ENCODE measurements around the gene SKAP2.

SKAP2 gene

DNA sequence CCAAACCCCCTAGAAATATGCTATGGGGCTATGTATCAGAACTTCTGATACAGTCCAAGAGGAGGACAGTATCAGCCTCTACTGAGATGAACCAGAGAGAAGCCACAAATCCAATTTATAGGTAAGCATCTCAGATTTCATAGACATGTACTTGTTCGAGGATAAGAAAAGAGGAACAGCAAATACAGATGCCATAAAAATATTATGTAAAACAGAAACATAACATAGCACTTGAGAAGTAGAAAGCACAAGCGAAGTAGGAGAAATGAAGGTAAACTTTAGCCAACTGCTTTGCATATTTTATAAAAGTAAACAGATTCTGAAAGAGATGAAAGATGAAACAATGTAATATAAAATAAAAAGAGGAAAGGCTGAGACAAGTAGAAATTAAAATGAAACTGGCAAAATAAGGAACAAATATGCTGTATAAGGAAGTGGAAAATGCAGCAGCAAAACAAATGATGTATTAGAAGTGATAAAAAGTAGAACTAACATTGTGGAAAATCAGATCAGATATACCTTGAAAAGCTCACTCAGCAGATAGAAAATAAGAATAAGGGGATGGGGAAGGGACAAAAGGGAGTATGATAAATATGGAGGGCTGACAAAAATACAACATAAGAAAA is 135.1 kb downstream of the SKAP2 start:
- H3K36me3 ChIP-seq (ENCODE audit: control insufficient read depth, insufficient read depth, low read length), result no peaks in the 10 kb centered on the region
- H3K9me3 ChIP-seq (ENCODE audit: control insufficient read depth, insufficient read depth, low read length), result no peaks in the 10 kb centered on the region
- no peaks in the 10 kb centered on the region for H3K27me3 ChIP-seq (ENCODE audit: control insufficient read depth, insufficient read depth, low read length)
- H3K4me3 ChIP-seq (ENCODE audit: low read depth, low read length), result no peak overlapping the region
- H3K9ac ChIP-seq (ENCODE audit: low read depth, low read length), result no peak overlapping the region
- no peaks in the 10 kb centered on the region for H3K4me1 ChIP-seq (ENCODE audit: control insufficient read depth, insufficient read depth, low read length)

DNA sequence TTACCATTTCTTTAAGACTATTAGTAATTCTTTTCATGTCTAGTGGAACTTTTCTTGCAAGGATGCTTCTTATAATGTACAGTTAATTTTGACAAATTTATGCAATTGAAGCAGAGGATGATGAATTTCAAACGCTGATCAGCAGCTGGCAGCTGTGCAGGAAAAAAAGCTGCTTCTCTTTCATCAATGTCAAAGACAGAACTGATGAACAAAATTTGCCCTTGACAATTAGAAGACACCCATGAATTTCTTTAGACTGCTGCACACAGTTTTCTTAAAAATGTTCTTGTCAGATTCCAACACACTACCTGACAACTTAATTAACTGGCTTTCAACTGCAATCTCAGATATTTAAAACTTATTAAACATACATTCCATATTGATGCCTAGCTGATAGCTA is 138.3 kb downstream of the SKAP2 start:
- no peaks in the 10 kb centered on the region for H3K36me3 ChIP-seq (ENCODE audit: control insufficient read depth, insufficient read depth, low read length)
- H3K27me3 ChIP-seq (ENCODE audit: control insufficient read depth, insufficient read depth, low read length), result no peaks in the 10 kb centered on the region
- no peaks in the 10 kb centered on the region for H3K4me1 ChIP-seq (ENCODE audit: control insufficient read depth, insufficient read depth, low read length)
- H3K9ac ChIP-seq (ENCODE audit: low read depth, low read length), result no peak overlapping the region
- no peak overlapping the region for H3K4me3 ChIP-seq (ENCODE audit: low read depth, low read length)
- no peaks in the 10 kb centered on the region for H3K9me3 ChIP-seq (ENCODE audit: control insufficient read depth, insufficient read depth, low read length)

DNA sequence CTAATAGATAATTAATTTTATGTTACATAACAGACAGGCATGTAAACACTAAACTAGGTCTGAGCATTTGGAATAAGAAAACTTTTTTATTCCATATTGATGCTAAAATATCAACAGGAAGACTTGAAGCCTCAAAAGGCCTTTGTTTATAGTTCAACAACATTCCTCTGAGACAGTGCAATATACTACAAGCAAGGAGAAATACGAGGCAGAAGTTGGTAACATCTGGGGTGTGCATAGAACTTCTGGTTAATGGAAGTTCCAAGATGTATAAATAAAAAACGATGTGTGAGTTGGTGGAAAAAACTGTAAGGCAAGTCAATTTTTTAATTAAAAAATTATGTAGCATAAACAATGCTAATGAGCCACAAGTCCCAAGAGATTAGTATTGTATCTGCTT is 139.6 kb downstream of the SKAP2 start:
- H3K9me3 ChIP-seq (ENCODE audit: control insufficient read depth, insufficient read depth, low read length), result no peaks in the 10 kb centered on the region
- no peak overlapping the region for H3K9ac ChIP-seq (ENCODE audit: low read depth, low read length)
- no peaks in the 10 kb centered on the region for H3K4me1 ChIP-seq (ENCODE audit: control insufficient read depth, insufficient read depth, low read length)
- no peaks in the 10 kb centered on the region for H3K36me3 ChIP-seq (ENCODE audit: control insufficient read depth, insufficient read depth, low read length)
- H3K4me3 ChIP-seq (ENCODE audit: low read depth, low read length), result no peak overlapping the region
- no peaks in the 10 kb centered on the region for H3K27me3 ChIP-seq (ENCODE audit: control insufficient read depth, insufficient read depth, low read length)

DNA sequence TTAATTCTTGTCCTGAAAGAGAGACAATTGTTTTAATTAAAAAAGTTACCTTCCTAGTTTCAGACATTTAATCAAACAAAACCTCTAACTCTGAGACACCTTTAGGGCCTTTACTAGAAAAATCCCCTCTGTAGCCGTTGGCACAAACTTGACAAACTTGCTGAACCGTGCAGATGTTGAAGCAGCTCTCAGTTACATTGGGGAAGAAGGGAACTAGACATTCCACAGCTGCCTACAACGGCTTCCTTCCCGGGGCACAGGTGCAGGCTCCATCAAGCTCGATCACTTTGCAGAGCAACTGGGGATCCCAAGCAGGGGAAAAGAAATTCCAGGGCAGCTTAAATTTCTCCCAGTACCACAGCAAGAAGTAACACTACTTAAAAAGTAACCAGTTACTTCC is 141.3 kb downstream of the SKAP2 start:
- Histone ChIP-seq H3K9ac (ENCODE audit: low read depth, low read length) (no peak overlapping the region), H3K27me3 (ENCODE audit: control insufficient read depth, insufficient read depth, low read length) (no peaks in the 10 kb centered on the region), H3K4me3 (ENCODE audit: low read depth, low read length) (no peak overlapping the region), H3K9me3 (ENCODE audit: control insufficient read depth, insufficient read depth, low read length) (no peaks in the 10 kb centered on the region), H3K36me3 (ENCODE audit: control insufficient read depth, insufficient read depth, low read length) (no peaks in the 10 kb centered on the region), H3K4me1 (ENCODE audit: control insufficient read depth, insufficient read depth, low read length) (no peaks in the 10 kb centered on the region)

DNA sequence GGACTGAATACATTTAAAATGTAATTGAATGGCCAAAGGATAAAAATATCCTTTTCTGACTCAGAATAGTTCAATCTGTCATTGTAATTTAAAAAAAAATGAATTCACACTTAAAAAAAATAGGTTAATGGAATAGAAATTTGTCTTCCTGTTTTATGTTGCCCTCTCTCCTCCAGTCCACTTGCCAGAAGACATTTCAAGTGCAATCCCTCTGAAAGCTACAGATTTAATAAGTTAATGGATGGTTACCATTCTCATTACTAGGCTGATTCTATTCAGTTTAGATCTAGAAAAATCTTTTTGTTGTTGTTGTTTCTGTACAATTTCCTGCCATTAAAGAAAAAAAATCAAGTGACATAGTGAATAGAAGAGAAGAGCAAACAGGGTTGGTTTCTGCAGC is 142.9 kb downstream of the SKAP2 start:
- H3K27me3 ChIP-seq (ENCODE audit: control insufficient read depth, insufficient read depth, low read length), result no peaks in the 10 kb centered on the region
- no peaks in the 10 kb centered on the region for H3K36me3 ChIP-seq (ENCODE audit: control insufficient read depth, insufficient read depth, low read length)
- H3K9me3 ChIP-seq (ENCODE audit: control insufficient read depth, insufficient read depth, low read length), result no peaks in the 10 kb centered on the region
- H3K4me1 ChIP-seq (ENCODE audit: control insufficient read depth, insufficient read depth, low read length), result no peaks in the 10 kb centered on the region
- H3K9ac ChIP-seq (ENCODE audit: low read depth, low read length), result no peak overlapping the region
- no peak overlapping the region for H3K4me3 ChIP-seq (ENCODE audit: low read depth, low read length)

DNA sequence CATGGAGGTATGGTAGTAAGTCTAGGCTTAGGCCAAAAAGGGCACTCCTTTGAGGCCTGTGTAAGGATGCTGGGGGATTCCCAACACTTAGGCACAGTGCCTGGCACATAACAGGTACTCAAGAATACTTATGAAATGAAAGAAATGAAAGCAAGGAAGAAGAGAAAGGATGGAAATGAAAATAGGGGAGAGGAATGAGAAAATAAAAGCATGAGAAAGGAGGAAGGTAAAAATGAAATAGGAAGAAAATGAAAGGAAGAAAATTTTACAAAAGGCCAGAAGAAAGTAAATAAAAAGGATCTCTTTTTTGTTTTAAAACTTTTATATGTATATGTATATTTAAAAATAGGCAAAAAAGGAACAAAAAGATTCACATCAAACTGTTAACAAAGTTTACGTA is 146.3 kb downstream of the SKAP2 start:
- Histone ChIP-seq H3K4me1 (ENCODE audit: control insufficient read depth, insufficient read depth, low read length) (no peaks in the 10 kb centered on the region), H3K9me3 (ENCODE audit: control insufficient read depth, insufficient read depth, low read length) (no peaks in the 10 kb centered on the region), H3K4me3 (ENCODE audit: low read depth, low read length) (no peak overlapping the region), H3K27me3 (ENCODE audit: control insufficient read depth, insufficient read depth, low read length) (no peaks in the 10 kb centered on the region), H3K9ac (ENCODE audit: low read depth, low read length) (no peak overlapping the region), H3K36me3 (ENCODE audit: control insufficient read depth, insufficient read depth, low read length) (no peaks in the 10 kb centered on the region)

DNA sequence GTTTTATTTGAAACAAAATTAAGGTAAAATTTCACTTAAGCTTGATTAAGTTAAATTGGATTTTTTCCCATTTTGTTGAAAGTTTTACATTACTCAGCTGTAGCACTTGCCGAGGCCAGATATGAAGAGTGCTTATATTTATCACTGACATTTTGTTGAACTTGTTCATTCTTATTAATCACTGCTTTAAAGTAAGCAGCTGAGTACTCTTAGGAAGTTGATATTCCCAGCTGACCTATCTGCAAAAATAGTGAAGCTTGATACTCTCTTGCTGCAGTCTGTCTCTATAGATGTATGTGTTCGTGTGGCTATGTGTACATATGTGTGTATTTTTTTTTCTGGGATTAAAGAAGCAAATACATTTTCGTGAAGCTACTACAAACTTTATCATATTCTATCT is 150.0 kb downstream of the SKAP2 start:
- Histone ChIP-seq H3K4me3 (ENCODE audit: low read depth, low read length) (no peak overlapping the region), H3K9me3 (ENCODE audit: control insufficient read depth, insufficient read depth, low read length) (no peaks in the 10 kb centered on the region), H3K4me1 (ENCODE audit: control insufficient read depth, insufficient read depth, low read length) (no peaks in the 10 kb centered on the region), H3K27me3 (ENCODE audit: control insufficient read depth, insufficient read depth, low read length) (no peaks in the 10 kb centered on the region), H3K36me3 (ENCODE audit: control insufficient read depth, insufficient read depth, low read length) (no peaks in the 10 kb centered on the region), H3K9ac (ENCODE audit: low read depth, low read length) (no peak overlapping the region)

DNA sequence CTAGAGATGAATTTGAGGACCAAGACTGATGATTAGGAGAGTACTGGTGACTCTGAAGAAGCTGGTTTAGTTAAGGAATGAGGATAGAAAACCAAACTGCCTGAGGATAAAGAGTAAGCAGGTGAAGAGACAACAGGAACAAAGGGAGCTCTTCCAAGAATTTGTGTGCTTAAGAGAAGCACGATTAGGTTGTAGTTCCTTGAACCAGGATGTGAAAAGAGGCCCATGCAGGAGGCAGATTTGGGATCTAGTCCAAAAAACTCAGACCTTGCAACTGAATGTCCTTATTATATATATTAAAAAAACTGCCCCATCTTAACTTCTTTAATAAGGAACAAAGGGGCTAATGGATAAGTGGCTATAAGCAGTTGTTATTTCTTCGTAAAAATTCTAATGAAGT is 150.4 kb downstream of the SKAP2 start:
- H3K9ac ChIP-seq (ENCODE audit: low read depth, low read length), result no peak overlapping the region

DNA sequence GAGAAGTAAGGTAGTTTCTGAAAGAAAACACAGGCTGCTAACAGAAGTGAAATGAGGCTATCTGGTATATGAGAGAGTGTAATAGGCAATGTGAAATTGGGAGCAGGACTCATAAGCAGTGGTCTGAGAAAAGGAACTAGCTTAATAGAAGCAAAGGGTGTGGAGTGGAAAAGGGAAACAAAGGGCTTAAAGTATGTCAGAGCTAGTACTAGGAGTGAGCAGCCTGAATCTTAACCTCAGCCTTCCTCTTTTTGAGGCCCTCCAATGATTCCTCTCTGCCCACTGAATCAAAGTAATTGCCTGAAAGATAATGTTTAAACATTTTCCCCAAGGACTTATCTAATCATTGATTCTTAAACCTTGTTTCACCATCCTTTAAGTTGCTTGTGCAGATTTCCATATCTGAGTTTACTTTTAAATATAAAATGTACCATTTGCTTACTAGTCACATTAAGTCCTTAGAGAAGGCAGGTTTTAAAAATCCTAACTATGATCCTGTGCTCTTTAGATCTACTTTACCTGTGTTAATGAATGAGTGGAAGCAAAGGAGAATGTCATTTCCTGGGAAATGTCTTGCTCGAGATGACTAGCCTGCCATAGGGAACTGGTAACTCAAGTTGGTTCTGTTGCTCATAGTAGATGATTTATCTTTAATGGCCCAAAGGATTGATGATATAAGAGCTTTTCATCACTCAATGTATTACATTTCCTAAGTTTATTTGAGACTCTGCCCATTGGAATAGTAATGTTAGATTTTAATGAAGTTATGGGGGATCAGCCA is 155.0 kb downstream of the SKAP2 start:
- H3K4me3 ChIP-seq (ENCODE audit: low read depth, low read length), result no peak overlapping the region
- no peak overlapping the region for H3K9ac ChIP-seq (ENCODE audit: low read depth, low read length)
- no peaks in the 10 kb centered on the region for H3K36me3 ChIP-seq (ENCODE audit: control insufficient read depth, insufficient read depth, low read length)
- no peaks in the 10 kb centered on the region for H3K4me1 ChIP-seq (ENCODE audit: control insufficient read depth, insufficient read depth, low read length)
- no peaks in the 10 kb centered on the region for H3K27me3 ChIP-seq (ENCODE audit: control insufficient read depth, insufficient read depth, low read length)
- H3K9me3 ChIP-seq (ENCODE audit: control insufficient read depth, insufficient read depth, low read length), result no peaks in the 10 kb centered on the region

More for the DNA sequence above, 150.4 kb downstream of the SKAP2 start:
- no peaks in the 10 kb centered on the region for H3K4me1 ChIP-seq (ENCODE audit: control insufficient read depth, insufficient read depth, low read length)
- H3K4me3 ChIP-seq (ENCODE audit: low read depth, low read length), result no peak overlapping the region
- H3K27me3 ChIP-seq (ENCODE audit: control insufficient read depth, insufficient read depth, low read length), result no peaks in the 10 kb centered on the region
- H3K36me3 ChIP-seq (ENCODE audit: control insufficient read depth, insufficient read depth, low read length), result no peaks in the 10 kb centered on the region
- no peaks in the 10 kb centered on the region for H3K9me3 ChIP-seq (ENCODE audit: control insufficient read depth, insufficient read depth, low read length)

DNA sequence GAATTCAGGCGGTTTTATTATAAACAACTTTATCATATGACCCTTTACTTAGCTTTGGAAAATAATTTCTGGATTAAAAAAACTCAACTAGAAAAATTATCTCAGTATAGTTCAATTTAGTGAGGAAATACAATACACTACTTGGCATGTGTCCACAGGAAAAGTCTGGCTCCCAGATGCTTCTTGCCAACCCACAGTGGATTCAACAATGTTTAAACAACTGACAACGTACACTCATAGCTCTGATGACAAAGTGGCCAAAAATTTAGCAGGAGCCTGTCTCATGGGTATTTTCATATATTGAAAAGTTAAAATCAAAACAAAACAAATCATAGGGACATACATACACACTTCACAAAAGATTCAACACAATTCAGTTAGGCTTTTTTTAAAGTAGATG is 158.8 kb downstream of the SKAP2 start:
- no peaks in the 10 kb centered on the region for H3K27me3 ChIP-seq (ENCODE audit: control insufficient read depth, insufficient read depth, low read length)
- no peaks in the 10 kb centered on the region for H3K4me1 ChIP-seq (ENCODE audit: control insufficient read depth, insufficient read depth, low read length)
- H3K36me3 ChIP-seq (ENCODE audit: control insufficient read depth, insufficient read depth, low read length), result no peaks in the 10 kb centered on the region
- no peaks in the 10 kb centered on the region for H3K9me3 ChIP-seq (ENCODE audit: control insufficient read depth, insufficient read depth, low read length)
- H3K9ac ChIP-seq (ENCODE audit: low read depth, low read length), result no peak overlapping the region
- no peak overlapping the region for H3K4me3 ChIP-seq (ENCODE audit: low read depth, low read length)

DNA sequence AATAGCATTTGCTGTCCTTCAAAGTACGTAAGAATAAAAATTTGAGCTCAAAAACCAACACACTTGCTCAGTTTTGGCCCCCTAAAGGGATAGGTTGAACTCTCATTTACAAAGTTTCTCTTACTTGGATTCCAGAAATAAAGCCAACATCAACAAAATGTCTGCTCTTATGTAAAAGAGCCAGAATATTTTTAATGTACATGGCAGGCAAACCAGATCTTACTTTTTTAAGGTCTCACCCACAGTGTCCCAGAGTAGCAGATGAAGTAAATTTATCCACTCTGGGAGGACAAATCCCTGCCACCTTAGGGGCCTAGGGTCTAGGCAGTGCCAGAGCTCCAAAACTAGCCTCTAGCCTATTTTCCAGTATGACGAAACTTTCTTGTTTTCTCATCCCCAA is 159.6 kb downstream of the SKAP2 start:
- Histone ChIP-seq H3K36me3 (ENCODE audit: control insufficient read depth, insufficient read depth, low read length) (no peaks in the 10 kb centered on the region), H3K9me3 (ENCODE audit: control insufficient read depth, insufficient read depth, low read length) (no peaks in the 10 kb centered on the region), H3K4me1 (ENCODE audit: control insufficient read depth, insufficient read depth, low read length) (no peaks in the 10 kb centered on the region), H3K9ac (ENCODE audit: low read depth, low read length) (no peak overlapping the region), H3K4me3 (ENCODE audit: low read depth, low read length) (no peak overlapping the region), H3K27me3 (ENCODE audit: control insufficient read depth, insufficient read depth, low read length) (no peaks in the 10 kb centered on the region)

DNA sequence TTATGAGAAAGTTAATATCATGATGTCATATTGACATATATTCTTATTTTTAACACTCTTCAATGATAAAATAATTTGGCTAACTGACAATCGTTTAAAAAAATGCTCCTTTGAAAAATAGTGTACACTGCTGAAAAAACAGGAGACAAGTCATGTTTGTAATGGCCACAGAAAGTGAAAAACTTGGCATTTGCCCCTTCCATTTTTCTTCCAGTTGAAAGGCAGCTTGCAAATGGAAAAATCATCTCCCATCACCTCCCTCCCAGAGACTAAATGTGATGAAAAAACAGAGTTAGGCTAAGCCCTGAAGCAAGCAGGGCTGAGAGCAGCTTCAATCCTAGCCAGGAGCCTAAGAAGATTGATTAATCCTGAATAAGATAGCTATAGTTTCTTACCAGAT is 160.4 kb downstream of the SKAP2 start:
- Histone ChIP-seq H3K4me1 (ENCODE audit: control insufficient read depth, insufficient read depth, low read length) (no peaks in the 10 kb centered on the region), H3K9ac (ENCODE audit: low read depth, low read length) (no peak overlapping the region), H3K4me3 (ENCODE audit: low read depth, low read length) (no peak overlapping the region), H3K36me3 (ENCODE audit: control insufficient read depth, insufficient read depth, low read length) (no peaks in the 10 kb centered on the region), H3K27me3 (ENCODE audit: control insufficient read depth, insufficient read depth, low read length) (no peaks in the 10 kb centered on the region), H3K9me3 (ENCODE audit: control insufficient read depth, insufficient read depth, low read length) (no peaks in the 10 kb centered on the region)

Measured in iPS-15b (cell line).